ENCODE data around the gene KCTD13. TPM values are rescaled to one million over a fixed set of nuclear protein-coding genes. Genes with fewer than 3 reads are reported as not detected.
A peak's percentile ranks its signal among the peaks of the same experiment; 100 is the strongest.

KCTD13 gene
- total and polyA plus RNA-seq, 2 donors from 2014 or later, result 9.9 to 25.8 TPM

- DNase-seq (no peak), FAIRE-seq (no peak)
- Histone ChIP-seq H3K9me3 (ENCODE audit: control insufficient read depth in 2 of 3, insufficient read depth in 1 of 3, low read length in 3 of 3) (no peaks in the 10 kb centered on the region), H3K27me3 (ENCODE audit: control insufficient read depth, insufficient read depth, low read length) (no peaks in the 10 kb centered on the region), H3K4me1 (ENCODE audit: control insufficient read depth in 2 of 3, insufficient read depth in 2 of 3, low read depth in 1 of 3, low read length in 3 of 3) (peaks cover 0 to 12% (median 5%) of the 10 kb centered on the region in 3 donors), H3K27ac (ENCODE audit: low read depth in 2 of 2, low read length in 2 of 2) (peak overlapping the region in 1 of 2 donors; percentile 97), H3K4me3 (ENCODE audit: low read length in 3 of 3) (peak overlapping the region; percentile 36 to 87 (median 69)), H3K9ac (ENCODE audit: low read length in 3 of 3) (no peak overlapping the region), H3K36me3 (ENCODE audit: control insufficient read depth in 2 of 3, insufficient read depth in 3 of 3, low read length in 3 of 3) (peaks cover 0 to 4% (median 0%) of the 10 kb centered on the region in 3 donors)
- TF ChIP-seq CTCF (IDR thresholded peaks at IDR 0.05; ENCODE audit: borderline replicate concordance, extremely low read depth, insufficient read depth), result no peak
- intact Hi-C loops (cut with DNase I), result no loop called here
Measured at GRCh38 chr16:29863669-29863984, 62.4 kb downstream of the KCTD13 start.

- Histone ChIP-seq H3K4me3 (ENCODE audit: low read length in 3 of 3) (peak within 1 kb of the TSS; percentile 71 to 91 (median 87)), H3K27me3 (ENCODE audit: control insufficient read depth, insufficient read depth, low read length) (no peaks in the 10 kb centered on the region), H3K4me1 (ENCODE audit: control insufficient read depth in 2 of 3, insufficient read depth in 2 of 3, low read depth in 1 of 3, low read length in 3 of 3) (peaks cover 0 to 12% (median 5%) of the 10 kb centered on the region in 3 donors), H3K9ac (ENCODE audit: low read length in 3 of 3) (peak within 1 kb of the TSS; percentile 66 to 86 (median 74)), H3K27ac (ENCODE audit: low read depth in 2 of 2, low read length in 2 of 2) (peak within 1 kb of the TSS; percentile 97 to 98), H3K36me3 (ENCODE audit: control insufficient read depth in 2 of 3, insufficient read depth in 3 of 3, low read length in 3 of 3) (peaks cover 0 to 5% (median 0%) of the 10 kb centered on the region in 3 donors), H3K9me3 (ENCODE audit: control insufficient read depth in 2 of 3, insufficient read depth in 1 of 3, low read length in 3 of 3) (no peaks in the 10 kb centered on the region)
- DNase-seq (peak; percentile 95 to 99 (median 96)), FAIRE-seq (peak; percentile 54)
- intact Hi-C loops (cut with DNase I), result no loop called here
- peak; percentile 77 for TF ChIP-seq CTCF (IDR thresholded peaks at IDR 0.05; ENCODE audit: borderline replicate concordance, extremely low read depth, insufficient read depth)
Measured at GRCh38 chr16:29862884-29863668, 63.0 kb downstream of the KCTD13 start, which contains the start of gene CDIPT. CDIPT (minus strand) TSS chr16:29863226; CDS start chr16:29862857, 369 bp downstream.

- no peaks in the 10 kb centered on the region for H3K9me3 ChIP-seq (ENCODE audit: control insufficient read depth in 2 of 3, insufficient read depth in 1 of 3, low read length in 3 of 3)
- TF ChIP-seq CTCF (IDR thresholded peaks at IDR 0.05; ENCODE audit: borderline replicate concordance, extremely low read depth, insufficient read depth), result peak; percentile 7
- no peak for FAIRE-seq
- intact Hi-C loops (cut with DNase I), result no loop called here
- no peaks in the 10 kb centered on the region for H3K27me3 ChIP-seq (ENCODE audit: control insufficient read depth, insufficient read depth, low read length)
- peak overlapping the region; percentile 97 to 98 for H3K27ac ChIP-seq (ENCODE audit: low read depth in 2 of 2, low read length in 2 of 2)
- peaks cover 0 to 5% (median 0%) of the 10 kb centered on the region in 3 donors for H3K36me3 ChIP-seq (ENCODE audit: control insufficient read depth in 2 of 3, insufficient read depth in 3 of 3, low read length in 3 of 3)
- H3K9ac ChIP-seq (ENCODE audit: low read length in 3 of 3), result peak overlapping the region; percentile 60 to 86 (median 66)
- H3K4me3 ChIP-seq (ENCODE audit: low read length in 3 of 3), result peak overlapping the region; percentile 71 to 91 (median 87)
- H3K4me1 ChIP-seq (ENCODE audit: control insufficient read depth in 2 of 3, insufficient read depth in 2 of 3, low read depth in 1 of 3, low read length in 3 of 3), result peaks cover 0 to 12% (median 5%) of the 10 kb centered on the region in 3 donors
- peak in 4 of 5 donors; percentile 43 to 67 (median 60) for DNase-seq
Measured at GRCh38 chr16:29862383-29862883, 63.6 kb downstream of the KCTD13 start.
